Gastroesophageal sphincter (tissue), 4 donors: ENCODE results near the gene OBP2B. TPM values are rescaled to one million over a fixed set of nuclear protein-coding genes. Genes with fewer than 3 reads are reported as not detected.

Source experiments
- ATAC-seq: fragments of 150-250 bp; one replicate; pipeline ENCODE4 v1.9.1; 2016; ENCODE audit warnings: mild to moderate bottlenecking, moderate library complexity
- H3K27ac ChIP-seq, 4 donors: fragments of 200-600 bp; sonication (generic) in 3 of 4; 1 replicate in 3 of 4; 2 replicates in 1 of 4; pipeline ENCODE4 v1.5.1; 2016 to 2019
- H3K27me3 ChIP-seq: fragments of 200-600 bp; sonication (generic); one replicate; pipeline ENCODE4 v1.5.1; 2019
- H3K36me3 ChIP-seq, 2 donors: fragments of 200-600 bp; sonication (generic); one replicate each; pipeline ENCODE4 v1.5.1; 2019; ENCODE audit warnings: control low read depth in 1 of 2
- H3K4me1 ChIP-seq, 3 donors: fragments of 200-600 bp; sonication (generic); 1 replicate in 2 of 3; 2 replicates in 1 of 3; pipeline ENCODE4 v1.5.1; 2016 to 2019; ENCODE audit warnings: control low read depth in 2 of 3
- H3K4me3 ChIP-seq, 2 donors: fragments of 200-600 bp; sonication (generic); one replicate each; pipeline ENCODE4 v1.5.1; 2019; ENCODE audit warnings: mild to moderate bottlenecking in 1 of 2, moderate library complexity in 1 of 2
- H3K9me3 ChIP-seq, 3 donors: fragments of 200-600 bp; sonication (generic); one replicate each; pipeline ENCODE4 v1.5.1; 2017 to 2019; ENCODE audit warnings: control low read depth in 2 of 3
- CTCF ChIP-seq, 4 experiments: fragments of 200-600 bp in 2 of 4; fragments of 450-650 bp in 2 of 4; sonication (generic) in 1 of 4; IDR thresholded peaks; one replicate each; pipeline ENCODE4 v1.5.1; 2017 to 2019; ENCODE audit warnings: antibody characterized with exemption in 4 of 4, mild to moderate bottlenecking in 2 of 4, moderate library complexity in 2 of 4
- EP300 ChIP-seq: sonication (generic); formaldehyde crosslinking; IDR thresholded peaks from one replicate; pipeline ENCODE4 v1.6.1; 2017; ENCODE audit warnings: antibody characterized with exemption, mild to moderate bottlenecking
- POLR2A ChIP-seq, 2 donors: fragments of 450-650 bp; IDR thresholded peaks; one replicate each; pipeline ENCODE4 v1.6.1; 2017; ENCODE audit warnings: antibody characterized with exemption in 2 of 2, mild to moderate bottlenecking in 2 of 2, moderate library complexity in 1 of 2
- POLR2AphosphoS5 ChIP-seq: sonication (generic); formaldehyde crosslinking; IDR thresholded peaks from one replicate; pipeline ENCODE4 v1.6.1; 2017; ENCODE audit warnings: antibody characterized with exemption
- WGBS, 2 donors: methylation state at CpG; one replicate each; pipeline ENCODE4 v1.1.5; 2018; ENCODE audit warnings: low coverage in 1 of 2; 5-methylcytosine and 5-hydroxymethylcytosine counted together
- total RNA-seq, 4 donors: library from RNA; depleted of rRNA; stranded (reverse); fragments of >200 nt; gene quantifications; one replicate each; pipeline ENCODE4 v1.1.0, GENCODE V29; 2016

The OBP2B gene
- total RNA-seq, 4 donors from 2014 or later, result not detected

GRCh38 chr9:133184971-133185370, 24.1 kb downstream of the OBP2B start:
- Histone ChIP-seq H3K27ac (no peak overlapping the region), H3K36me3 (no peaks in the 10 kb centered on the region), H3K4me1 (peaks cover 0 to 5% (median 0%) of the 10 kb centered on the region in 3 donors), H3K9me3 (no peaks in the 10 kb centered on the region), H3K4me3 (no peak overlapping the region), H3K27me3 (peaks cover 67% of the 10 kb centered on the region)
- WGBS, 2 donors, result 2 to 3% methylated on average over 7 of the region's 8 CpGs
- no peak for TF ChIP-seq POLR2AphosphoS5
- TF ChIP-seq CTCF (IDR thresholded peaks at IDR 0.05), result peak; percentile 30 to 74 (median 64)
- ATAC-seq, result peak; percentile 57

- peaks cover 0 to 5% (median 0%) of the 10 kb centered on the region in 3 donors for H3K4me1 ChIP-seq
- H3K9me3 ChIP-seq, result no peaks in the 10 kb centered on the region
- no peak for TF ChIP-seq POLR2A (IDR thresholded peaks at IDR 0.05)
- TF ChIP-seq EP300, result no peak
- H3K4me3 ChIP-seq, result no peak overlapping the region
- H3K27ac ChIP-seq, result no peak overlapping the region
- peaks cover 43% of the 10 kb centered on the region for H3K27me3 ChIP-seq
- WGBS, 2 donors, result no CpG with 5 or more reads among the region's 5 CpGs
- H3K36me3 ChIP-seq, result no peaks in the 10 kb centered on the region
- no peak for ATAC-seq
Observed at GRCh38 chr9:133182151-133182550, 26.9 kb downstream of the OBP2B start.

- TF ChIP-seq POLR2AphosphoS5 (no peak), EP300 (no peak), CTCF (IDR thresholded peaks at IDR 0.05) (no peak), POLR2A (IDR thresholded peaks at IDR 0.05) (no peak)
- WGBS, 2 donors, result 86 to 92% methylated on average over 2 of the region's 3 CpGs
Observed at GRCh38 chr9:133181561-133181960, 27.5 kb downstream of the OBP2B start.

GRCh38 chr9:133180953-133181352, 28.1 kb downstream of the OBP2B start:
- no peaks in the 10 kb centered on the region for H3K36me3 ChIP-seq
- ATAC-seq, result no peak
- H3K27ac ChIP-seq, result no peak overlapping the region
- no peak for TF ChIP-seq CTCF (IDR thresholded peaks at IDR 0.05)
- no peak for TF ChIP-seq EP300
- TF ChIP-seq POLR2AphosphoS5, result no peak
- no peak for TF ChIP-seq POLR2A (IDR thresholded peaks at IDR 0.05)
- no peak overlapping the region for H3K4me3 ChIP-seq
- H3K9me3 ChIP-seq, result no peaks in the 10 kb centered on the region
- whole genome bisulfite sequencing, 2 donors, result 69 to 78% methylated on average over 5 of the region's 5 CpGs
- H3K4me1 ChIP-seq, result peaks cover 0 to 5% (median 0%) of the 10 kb centered on the region in 3 donors
- peaks cover 34% of the 10 kb centered on the region for H3K27me3 ChIP-seq

More at GRCh38 chr9:133181561-133181960, 27.5 kb downstream of the OBP2B start:
- peaks cover 37% of the 10 kb centered on the region for H3K27me3 ChIP-seq
- peaks cover 0 to 5% (median 0%) of the 10 kb centered on the region in 3 donors for H3K4me1 ChIP-seq
- ATAC-seq, result no peak
- no peaks in the 10 kb centered on the region for H3K9me3 ChIP-seq
- no peak overlapping the region for H3K4me3 ChIP-seq
- no peaks in the 10 kb centered on the region for H3K36me3 ChIP-seq
- H3K27ac ChIP-seq, result no peak overlapping the region

GRCh38 chr9:133173056-133173455, 36.0 kb downstream of the OBP2B start:
- Histone ChIP-seq H3K36me3 (no peaks in the 10 kb centered on the region), H3K27me3 (peaks cover 20% of the 10 kb centered on the region), H3K9me3 (no peaks in the 10 kb centered on the region), H3K27ac (no peak overlapping the region), H3K4me3 (no peak overlapping the region), H3K4me1 (no peaks in the 10 kb centered on the region)
- no peak for ATAC-seq
- TF ChIP-seq POLR2A (IDR thresholded peaks at IDR 0.05) (no peak), POLR2AphosphoS5 (no peak), CTCF (IDR thresholded peaks at IDR 0.05) (no peak), EP300 (no peak)
- 60 to 78% methylated on average over 1 to 7 of the region's 7 CpGs for WGBS, 2 donors
